HK-2 (cell line): ENCODE results near the gene CACFD1.

ENCODE experiments used
- DNase-seq: peaks from one replicate; pipeline ENCODE4 v3.0.0-alpha.2; 2018; ENCODE audit not compliant: unreplicated experiment

Gene CACFD1

DNA sequence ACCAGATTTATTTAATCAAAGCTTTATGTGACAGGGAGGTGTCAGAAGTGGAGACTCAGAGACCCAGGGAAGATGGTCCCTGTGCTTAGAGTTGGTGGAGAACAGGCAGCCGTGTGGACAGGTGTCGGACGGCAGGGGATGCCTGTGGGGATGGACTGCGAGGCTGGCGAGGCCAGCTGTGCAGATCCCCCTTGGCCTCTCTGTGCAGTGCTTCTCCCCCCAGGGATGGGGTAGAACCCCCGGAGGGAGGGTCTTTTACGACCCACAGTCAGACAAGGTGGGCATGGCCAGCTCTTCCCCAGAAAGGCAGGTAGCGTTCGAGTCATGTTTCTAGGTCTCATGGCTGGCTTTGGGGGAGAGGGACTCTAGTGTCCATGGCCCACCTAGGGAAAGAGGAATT lies 23.8 kb downstream of the CACFD1 start:
- no peak for DNase-seq

DNA sequence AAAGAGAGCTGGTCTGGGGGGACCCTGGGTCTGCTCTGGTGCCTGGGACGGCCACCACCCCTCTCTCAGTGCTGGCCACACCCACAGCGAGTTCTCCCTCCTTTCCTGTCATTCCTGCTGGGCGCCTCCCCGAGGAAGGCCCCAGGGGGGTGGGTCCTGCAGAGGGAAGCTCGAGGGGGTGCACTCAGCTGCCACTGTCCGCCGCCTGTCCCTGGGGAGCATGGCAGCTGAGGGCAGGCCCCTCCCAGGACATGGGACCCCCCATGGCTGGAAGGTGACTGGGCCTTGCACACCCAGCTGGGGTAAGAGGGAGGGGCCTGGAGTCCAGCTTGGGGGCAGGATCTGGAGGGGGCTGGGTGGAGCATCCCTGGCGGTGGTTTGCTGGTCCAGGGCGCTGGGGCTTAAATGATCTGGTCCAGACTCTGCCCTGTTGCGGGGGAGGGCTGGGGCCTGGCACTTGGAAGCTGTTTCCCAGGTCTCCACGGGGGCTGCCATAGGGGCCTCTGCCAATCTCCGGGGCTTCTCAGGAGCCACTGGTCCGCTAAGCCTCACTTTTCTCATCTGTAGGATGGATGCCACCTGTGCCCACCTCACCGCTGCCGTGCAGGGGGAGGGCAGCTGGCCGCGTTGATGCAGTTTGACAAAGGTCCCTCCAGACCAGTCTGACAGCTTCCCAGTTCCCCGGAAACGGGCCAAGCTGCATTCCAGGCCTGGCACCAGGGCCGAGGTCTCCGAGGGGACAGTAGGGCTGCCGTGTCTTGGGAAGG lies 25.1 kb downstream of the CACFD1 start:
- DNase-seq: no peak

DNA sequence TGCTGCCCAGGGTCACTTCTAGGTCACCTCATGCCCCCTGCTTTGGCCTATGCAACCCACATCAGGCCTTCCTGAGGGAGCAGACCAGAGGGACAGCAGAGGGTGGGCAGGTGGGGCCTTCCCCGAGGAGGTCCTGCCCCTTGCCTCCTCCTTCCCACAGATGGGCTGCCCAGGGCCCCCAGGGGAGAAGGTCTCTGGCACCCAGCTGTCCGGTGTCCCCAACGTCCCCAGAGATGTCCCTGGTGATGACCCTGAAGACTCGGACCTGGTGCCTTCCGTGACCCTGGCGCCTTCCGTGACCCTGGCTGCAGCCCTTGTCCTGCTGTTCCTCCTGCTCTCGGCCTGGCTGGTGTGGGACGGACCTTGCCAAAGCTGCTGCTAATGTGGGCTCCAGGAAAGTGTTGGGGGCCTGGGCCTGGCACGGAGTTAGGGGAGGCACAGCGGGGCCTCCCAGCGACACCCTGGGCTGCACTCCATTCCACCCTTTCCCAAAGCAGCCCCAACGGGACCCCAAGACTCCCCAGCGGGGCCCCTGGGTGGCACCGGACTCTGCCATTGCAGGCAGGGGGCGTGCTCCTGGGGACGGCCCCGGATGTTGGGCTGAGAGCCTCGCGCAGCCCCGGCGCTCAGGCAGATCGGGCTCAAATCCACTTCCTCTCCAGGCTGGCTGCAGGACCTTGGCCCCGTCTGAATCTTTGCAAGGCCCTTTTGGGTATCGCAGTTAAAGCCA lies 25.9 kb downstream of the CACFD1 start:
- no peak for DNase-seq

DNA sequence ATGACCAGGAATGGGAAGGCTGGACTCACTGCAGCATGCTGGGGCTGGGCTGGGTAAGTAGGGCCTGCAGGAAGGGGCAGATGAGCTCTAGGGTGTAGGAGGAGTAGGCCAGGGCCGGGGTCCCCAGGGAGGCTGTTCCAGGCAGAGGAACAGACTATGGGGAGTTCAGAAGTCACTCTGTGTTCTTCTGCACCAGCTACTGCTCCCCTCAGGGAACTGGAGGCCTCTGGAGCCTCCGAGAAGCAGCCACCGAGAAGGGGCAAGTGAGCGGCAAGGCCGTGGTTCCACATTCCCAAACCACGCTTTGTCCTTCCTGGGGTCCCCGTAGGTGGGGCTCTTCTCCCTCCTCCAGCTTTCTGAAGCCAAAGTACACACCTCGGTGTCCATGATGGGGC lies 27.6 kb downstream of the CACFD1 start:
- no peak for DNase-seq

DNA sequence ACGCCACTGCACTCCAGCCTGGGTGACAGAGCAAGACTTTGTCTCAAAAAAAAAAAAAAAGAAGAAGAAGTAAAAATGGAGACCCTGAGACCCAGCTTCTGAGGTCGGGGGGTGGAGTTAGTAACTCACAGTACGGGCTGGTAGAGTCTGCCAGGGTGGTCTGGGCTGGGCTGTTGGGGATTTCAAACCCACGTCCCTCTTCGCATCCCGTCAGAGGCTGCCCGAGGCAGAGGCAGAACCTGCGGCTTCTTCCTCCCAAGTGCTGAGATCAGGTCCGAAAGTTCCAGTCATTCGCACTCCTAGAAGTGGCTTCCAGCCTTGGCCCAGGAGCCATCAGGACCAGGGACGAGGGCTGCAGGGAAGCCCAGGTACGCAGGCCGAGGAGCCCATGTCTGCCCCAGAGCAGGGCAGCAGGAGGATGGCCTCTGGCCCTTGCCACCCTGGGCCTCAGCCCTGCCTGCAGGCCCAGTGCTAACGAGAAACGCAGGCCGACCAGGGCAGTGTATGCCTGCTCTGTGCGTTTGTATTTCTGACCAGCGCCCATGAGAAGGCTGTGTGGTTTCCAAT lies 29.0 kb downstream of the CACFD1 start:
- no peak for DNase-seq

DNA sequence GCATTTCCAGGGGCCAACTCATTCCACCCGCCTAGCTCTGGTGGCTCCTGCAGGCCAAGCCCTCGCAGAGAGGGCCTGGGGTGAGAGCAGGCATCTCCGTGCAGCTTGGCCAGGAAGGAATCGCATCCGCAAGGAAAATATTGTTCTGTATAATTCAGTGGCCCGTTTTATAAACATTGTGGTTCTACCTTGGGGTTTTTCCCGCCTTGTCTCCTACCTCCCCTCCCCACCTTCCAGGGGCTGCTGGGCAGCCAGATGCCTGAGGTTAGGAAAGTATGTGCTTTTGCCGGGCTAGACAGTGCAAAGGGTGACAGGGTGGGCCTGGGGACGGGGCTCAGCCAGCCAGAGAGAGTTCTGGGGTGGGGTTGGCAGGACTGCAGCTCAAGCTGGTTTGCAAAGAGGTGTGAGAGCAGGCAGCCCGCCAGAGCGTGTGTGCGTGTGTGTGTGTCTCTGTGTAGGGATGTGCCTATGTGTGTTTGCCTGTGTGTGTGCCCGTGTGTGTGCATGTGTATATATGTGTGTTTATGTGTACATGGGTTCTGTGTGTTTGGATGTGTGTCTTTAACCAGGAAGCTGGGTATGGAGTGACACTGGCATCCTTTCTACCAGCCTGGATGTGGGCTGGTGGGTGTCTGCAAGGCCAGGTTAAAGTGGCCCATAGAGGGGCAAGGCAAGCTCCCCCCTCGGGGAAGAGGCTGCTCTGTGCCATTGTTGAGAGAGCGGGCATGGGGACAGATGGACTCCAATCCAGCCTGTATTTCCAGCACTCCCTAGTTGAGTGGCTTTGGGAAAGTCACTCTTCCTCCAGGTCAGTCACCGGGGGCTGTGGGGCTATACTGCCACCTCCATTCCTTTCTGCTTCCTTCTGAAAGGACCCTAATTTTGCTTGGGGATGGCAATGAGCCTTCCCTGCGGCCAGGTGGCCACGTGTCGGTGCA lies 29.7 kb downstream of the CACFD1 start:
- no peak for DNase-seq

DNA sequence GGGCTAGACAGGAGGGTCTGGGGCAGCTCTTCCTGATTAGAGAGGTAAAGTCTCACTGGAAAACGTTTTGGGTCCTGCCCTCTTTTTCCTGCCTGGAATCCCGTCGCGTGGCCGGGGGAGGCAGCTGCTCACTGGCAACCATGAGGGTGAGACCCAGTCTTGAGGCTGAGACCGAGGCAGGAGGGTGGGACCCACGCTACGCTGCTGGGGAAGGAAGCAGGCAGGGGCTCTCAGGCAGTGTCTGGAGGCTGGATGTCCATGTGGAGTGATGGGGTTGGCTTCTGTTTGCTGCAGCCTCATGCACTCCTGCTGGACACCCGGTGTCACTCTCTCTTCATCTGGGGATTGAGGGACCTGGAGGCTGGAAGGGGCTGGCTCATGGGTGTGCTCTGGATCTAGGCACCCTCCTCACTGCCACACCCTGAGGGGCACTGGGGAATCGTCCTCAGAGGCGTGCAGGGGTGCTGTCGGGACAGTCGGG lies 30.5 kb downstream of the CACFD1 start:
- DNase-seq: no peak

DNA sequence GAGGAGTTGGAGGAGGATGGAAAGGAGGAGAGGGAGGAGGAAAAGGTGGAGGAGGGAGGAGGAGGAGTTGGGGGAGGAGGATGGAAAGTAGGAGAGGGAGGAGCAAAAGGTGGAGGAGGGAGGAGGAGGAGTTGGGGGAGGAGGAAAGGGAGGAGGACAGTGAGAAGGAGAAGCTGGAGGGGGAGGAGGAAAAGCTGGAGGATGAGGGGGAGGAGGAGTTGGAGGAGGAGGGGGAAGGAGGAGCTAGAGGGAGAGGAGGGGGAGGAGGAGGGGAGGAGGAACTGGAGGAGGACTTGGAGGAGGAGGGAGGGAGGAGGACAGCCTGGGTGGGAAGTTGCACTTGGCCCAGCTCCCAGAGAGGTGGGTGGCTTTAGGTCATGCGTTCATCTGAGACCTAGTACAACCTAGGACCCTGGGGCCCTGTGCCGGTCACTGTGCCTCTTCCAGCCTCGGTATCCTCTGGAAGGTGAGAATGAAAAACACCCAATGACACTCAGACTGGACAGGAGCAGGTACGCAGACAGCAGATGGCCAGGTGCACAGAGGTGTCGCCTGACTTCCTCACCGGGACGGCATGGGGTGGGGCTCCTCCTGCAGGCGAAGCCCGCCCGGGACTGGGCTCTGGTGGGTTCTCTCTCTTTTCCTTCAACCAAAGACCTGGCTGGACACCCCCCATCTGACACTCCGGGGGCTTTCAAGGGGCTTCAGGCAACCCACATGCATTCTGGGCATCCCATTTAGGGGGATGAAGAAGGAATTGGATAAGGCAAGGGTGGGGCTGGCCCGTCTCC lies 31.3 kb downstream of the CACFD1 start:
- DNase-seq: no peak

DNA sequence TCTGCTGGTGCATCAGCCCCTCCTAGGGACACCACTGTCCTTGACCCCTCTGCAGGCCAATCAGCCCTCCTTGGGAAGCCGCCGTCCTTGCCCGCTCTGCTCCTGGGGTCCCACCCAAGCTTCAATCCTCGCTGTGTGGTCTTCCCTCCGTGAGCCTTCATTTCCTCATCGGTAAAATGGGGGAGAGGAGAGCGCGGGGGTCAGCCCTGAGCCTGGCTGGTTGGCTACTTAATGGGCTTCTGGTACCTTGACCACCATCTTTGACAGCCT lies 31.8 kb downstream of the CACFD1 start:
- DNase-seq: no peak

DNA sequence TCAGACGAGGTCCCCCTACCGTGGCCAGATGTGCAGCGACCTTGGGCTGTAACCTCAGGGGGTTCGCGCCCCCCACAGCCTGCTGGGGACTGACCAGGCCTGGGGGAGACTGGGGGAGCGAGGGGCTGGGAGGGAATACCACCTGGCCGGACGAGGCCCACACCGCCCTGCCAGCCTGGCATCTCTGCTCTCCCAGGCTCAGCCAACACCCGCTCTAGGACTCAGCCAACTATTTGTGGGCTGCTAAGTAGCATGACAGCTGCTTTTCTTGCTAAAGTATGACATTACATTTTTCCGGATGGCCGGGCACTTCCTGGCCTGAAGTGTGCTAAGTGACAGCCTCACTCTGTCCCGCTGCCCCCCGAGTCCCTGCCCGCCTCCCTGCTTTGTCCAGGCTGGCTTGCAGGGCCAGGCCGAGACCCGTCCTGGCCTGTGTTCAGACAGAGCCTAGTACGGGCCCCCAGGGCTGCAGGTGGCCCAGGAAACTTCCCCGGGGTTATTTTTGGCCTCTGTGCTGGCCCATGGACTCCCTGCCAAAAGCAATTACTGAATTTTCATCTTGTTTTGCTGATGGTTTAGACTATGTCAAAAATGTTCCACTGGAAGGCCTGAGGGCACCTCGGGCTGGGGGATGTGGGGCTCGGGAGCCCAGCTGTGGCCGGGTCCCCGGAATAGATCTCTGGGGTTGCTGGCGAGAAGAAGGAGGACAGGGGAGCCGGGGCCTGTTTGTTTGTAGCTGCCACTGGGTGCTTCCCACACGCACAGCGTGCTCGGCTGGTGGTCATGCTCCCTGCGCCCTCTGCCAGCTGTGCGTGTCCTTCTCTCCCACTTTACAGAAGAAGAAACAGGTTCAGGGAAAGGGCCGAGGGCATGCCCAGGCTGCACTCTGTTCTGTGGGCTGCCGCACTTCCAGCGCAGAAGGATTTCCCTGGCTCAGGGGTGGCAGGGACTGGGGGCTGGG lies 32.6 kb downstream of the CACFD1 start:
- DNase-seq: no peak

DNA sequence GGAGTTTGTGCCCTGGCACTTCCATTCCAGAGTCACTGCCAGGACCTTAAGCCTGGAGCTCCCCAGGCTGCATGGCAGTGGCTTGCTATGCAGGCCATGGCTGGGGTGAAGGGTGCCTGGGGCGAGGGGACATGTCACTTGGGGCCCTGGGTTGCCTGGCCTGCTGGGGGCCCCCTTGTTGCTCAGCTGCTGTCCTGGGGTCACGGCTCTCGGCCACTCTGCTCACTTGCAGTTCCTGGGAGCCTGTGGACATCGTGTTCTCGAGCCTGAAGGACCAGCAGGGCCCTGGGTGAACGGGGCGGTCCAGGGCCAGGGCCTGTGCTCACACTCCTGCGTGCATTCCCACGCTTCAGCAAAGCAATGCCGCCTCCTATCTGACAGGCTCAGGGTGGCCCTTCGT lies 33.6 kb downstream of the CACFD1 start:
- DNase-seq: no peak

DNA sequence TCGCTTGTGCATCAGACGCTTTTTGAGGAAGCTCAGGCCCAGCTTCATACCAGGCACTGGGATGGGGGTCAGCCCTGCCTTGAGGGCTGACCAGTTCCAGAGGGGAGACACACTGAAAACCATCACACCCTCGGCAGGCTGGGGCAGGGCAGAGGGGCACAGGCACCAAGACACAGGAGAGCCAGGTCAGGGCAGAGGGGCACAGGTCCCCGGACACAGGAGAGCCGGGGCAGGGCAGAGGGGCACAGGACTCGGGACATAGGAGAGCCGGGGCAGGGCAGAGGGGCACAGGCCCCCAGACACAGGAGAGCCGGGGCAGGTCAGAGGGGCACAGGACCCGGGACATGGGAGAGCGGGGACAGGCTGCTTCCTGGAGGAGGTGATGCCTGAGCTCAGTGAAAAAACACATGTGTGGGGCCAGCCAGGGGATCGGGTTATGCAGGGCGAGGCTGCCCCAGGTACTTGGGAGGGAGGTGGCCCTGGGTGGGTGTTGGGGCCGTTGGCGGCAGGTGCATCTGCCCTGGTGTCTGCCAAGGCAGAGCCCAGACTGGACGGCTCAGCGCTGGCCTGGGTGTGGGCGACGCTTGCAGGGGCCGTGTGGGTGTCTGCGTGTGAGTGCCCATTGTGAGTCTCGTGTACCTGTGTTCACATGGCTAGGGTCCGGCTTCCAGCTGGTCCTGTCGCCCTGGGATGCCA lies 34.2 kb downstream of the CACFD1 start:
- no peak for DNase-seq

DNA sequence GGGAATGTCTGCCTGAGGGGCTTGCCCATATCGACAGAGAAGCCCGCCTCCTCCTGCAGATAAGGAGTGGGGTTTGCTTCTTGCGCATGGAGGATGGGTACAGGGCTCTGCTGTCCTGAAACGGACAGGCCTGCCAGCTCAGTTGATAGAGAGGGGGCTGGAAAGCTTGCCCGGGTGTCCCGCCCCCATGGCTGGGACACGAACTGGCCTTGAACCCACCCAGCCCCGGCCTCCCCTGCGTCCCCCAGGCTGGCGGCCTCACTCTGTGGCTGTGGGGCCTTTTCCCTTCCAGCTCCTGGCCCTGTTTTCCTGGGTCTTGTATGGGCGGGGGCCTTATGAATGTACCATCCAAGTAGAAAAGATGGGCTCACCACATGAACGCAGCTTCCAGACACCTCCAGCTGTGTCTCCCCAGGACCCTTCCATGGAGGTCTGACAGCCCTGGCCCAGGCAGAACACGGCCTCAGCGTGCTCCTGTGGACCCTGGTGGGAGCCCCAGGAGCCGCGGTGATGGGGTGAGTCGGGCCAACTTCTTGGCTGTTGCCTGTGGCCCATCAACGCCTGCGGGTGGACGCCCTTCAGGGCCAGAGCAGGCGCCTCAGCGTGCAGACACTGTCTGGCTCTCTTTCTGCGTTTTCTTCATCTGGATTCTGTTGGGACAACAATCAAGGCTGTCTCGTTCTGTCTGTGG lies 35.0 kb downstream of the CACFD1 start:
- DNase-seq: no peak

DNA sequence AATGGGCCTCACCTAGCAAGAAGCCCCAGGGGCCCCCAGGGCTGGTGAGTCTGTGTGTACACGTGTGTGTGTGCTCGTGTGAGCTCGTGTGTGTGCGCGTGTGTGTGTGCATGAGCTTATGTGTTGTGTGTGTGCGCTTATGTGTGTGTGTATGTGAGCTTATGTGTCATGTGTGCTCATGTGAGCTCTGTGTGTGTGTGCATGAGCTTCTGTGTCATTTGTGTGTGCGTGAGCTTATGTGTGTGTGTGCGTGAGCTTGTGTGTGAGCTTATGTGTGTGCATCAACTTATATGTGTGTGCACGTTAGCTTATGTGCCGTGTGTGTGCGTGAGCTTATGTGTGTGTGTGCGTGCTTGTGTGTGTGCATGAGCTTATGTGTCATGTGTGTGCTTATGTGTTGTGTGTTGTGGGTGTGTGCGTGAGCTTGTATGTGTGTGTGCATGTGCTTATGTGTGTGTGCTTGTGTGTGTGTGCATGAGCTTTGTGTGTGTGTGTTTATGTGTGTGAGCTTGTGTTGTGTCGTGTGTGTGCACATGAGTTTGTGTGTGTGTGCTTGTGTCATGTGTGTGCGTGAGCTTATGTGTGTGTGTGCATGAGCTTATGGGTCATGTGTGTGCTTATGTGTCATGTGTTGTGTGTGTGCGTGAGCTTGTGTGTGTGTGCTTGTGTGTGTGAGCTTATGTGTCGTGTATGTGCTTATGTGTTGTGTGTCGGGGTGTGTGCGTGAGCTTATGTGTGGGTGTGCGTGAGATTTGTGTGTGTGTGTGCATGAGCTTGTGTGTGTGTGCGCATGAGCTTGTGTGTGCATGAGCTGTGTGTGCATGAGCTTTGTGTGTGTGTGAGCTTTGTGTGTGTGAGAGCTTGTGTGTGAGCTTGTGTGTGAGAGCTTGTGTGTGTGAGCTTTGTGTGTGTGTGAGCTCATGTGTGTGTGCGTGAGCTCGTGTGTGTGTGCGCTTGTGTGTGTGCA lies 35.8 kb downstream of the CACFD1 start:
- no peak for DNase-seq

DNA sequence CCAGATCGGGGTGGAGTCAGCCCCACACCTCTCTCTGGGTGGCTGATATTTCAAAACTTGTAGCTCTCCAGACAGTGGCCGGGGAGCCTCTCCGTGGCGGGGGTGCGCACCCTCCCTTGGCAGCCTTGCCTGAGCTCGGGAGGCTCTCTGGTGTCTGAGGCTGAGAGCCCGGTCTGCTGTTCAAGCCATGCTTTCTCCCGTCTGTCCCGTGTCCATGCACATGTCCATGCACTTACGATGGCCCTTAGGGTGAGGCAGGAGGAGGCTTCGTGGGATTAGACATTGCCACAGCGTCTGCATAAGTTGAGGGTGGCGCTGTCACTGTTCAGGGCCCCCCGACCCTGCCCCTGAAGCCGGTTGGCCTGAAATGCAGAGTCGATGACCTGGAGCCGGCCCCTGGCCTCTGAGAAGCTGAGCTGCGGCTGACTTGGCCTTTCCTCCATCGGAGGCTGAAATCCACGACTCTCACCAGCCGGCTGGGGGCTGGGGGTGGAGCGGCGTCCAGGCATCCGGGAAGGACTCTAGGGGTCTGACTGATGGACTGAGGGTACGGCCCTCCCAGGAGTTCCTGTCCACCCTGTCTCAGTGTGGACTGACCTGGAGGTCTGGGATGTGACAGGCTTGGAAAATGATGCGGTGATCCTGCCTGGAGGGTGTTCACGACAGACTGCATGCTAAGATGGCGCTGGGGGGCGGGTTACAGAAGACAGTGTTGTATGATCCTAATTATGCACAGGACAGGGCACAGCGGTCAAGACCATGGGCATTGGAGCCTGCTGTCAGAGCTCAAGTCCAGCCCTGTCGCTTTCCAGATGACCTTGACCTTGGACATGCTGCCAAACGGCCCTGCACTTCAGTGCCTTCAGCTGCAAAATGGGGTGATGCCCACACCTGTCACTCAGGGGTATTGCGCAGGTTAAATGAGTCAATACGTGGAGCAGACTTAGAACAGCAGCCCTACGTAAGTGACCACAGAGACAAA lies 37.4 kb downstream of the CACFD1 start:
- no peak for DNase-seq

DNA sequence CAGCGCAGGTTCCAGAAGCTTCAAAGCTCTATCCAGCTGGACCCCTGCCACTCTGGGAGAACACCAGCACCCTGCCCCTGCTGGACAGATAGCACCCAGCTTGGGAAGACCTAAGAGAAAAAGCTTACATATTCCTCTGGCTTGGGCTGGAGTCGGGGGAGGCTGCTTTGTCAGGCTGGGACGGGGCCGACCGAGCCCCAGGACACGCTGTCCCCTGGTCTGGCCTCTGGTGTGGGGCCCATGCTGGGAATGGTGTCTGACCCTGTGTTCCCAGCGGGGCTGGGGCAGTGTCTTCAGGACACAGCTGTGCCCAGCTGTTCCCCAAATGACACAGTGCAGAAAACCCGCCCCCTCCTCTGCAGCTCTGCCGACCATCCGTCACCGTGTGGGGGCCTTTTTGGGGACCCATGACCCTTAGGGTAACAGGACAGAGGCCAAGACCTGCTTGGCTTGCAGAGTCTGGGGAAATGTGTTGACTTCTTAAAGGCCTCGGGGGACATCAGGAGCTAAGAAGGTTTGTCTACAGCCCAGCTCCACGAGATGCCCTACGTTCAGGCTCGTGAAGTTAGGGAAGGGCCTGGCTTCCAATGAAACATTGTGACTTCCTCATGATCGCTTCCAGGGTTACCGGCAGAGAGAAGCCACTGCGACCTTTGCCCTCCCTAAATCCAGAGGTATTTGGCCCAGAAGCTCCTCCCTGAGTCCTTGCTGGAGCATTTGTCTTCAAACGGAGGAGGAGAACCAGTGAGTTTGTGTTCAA lies 39.5 kb downstream of the CACFD1 start:
- DNase-seq: no peak
